ENCODE measurements around the gene LMO2.

GRCh38 chr11:33877038-33877437, 14.8 kb downstream of the LMO2 start:
- TF ChIP-seq EGR1 (IDR thresholded peaks at IDR 0.05; ENCODE audit: low read depth in 2 of 2) = no peak
- TF ChIP-seq, protein P1, sequence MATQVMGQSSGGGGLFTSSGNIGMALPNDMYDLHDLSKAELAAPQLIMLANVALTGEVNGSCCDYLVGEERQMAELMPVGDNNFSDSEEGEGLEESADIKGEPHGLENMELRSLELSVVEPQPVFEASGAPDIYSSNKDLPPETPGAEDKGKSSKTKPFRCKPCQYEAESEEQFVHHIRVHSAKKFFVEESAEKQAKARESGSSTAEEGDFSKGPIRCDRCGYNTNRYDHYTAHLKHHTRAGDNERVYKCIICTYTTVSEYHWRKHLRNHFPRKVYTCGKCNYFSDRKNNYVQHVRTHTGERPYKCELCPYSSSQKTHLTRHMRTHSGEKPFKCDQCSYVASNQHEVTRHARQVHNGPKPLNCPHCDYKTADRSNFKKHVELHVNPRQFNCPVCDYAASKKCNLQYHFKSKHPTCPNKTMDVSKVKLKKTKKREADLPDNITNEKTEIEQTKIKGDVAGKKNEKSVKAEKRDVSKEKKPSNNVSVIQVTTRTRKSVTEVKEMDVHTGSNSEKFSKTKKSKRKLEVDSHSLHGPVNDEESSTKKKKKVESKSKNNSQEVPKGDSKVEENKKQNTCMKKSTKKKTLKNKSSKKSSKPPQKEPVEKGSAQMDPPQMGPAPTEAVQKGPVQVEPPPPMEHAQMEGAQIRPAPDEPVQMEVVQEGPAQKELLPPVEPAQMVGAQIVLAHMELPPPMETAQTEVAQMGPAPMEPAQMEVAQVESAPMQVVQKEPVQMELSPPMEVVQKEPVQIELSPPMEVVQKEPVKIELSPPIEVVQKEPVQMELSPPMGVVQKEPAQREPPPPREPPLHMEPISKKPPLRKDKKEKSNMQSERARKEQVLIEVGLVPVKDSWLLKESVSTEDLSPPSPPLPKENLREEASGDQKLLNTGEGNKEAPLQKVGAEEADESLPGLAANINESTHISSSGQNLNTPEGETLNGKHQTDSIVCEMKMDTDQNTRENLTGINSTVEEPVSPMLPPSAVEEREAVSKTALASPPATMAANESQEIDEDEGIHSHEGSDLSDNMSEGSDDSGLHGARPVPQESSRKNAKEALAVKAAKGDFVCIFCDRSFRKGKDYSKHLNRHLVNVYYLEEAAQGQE (IDR thresholded peaks at IDR 0.05) = no peak

Data from liver (tissue), 2 donors.